Mesothelial cell of epicardium (in vitro differentiated cells): ENCODE results near the gene SLC25A28. TPM values are rescaled to one million over a fixed set of nuclear protein-coding genes. Genes with fewer than 3 reads are reported as not detected.
"Not testable (repeated sequence)": the region's sequence is repeated elsewhere in the genome, so short reads cannot be mapped to it uniquely, and the experiment has no call there.

ENCODE experiments used
- DNase-seq, 2 experiments: peaks; one replicate each; pipeline ENCODE4 v3.0.0; 2021; ENCODE audit warnings: low spot score in 2 of 2; ENCODE audit not compliant: unreplicated experiment in 2 of 2
- H3K27ac Mint-ChIP-seq: 2 replicates; pipeline ENCODE4 v1.8.0; 2021; ENCODE audit warnings: mixed read lengths
- H3K27me3 Mint-ChIP-seq: 2 replicates; pipeline ENCODE4 v1.8.0; 2021; ENCODE audit warnings: low read depth, mixed read lengths
- H3K36me3 Mint-ChIP-seq: 2 replicates; pipeline ENCODE4 v1.8.0; 2021; ENCODE audit warnings: mixed read lengths
- H3K4me1 Mint-ChIP-seq: 2 replicates; pipeline ENCODE4 v1.8.0; 2021; ENCODE audit warnings: mixed read lengths
- H3K4me3 Mint-ChIP-seq: 2 replicates; pipeline ENCODE4 v1.8.0; 2021; ENCODE audit warnings: mild to moderate bottlenecking, moderate library complexity, mixed read lengths
- H3K9me3 Mint-ChIP-seq: 2 replicates; pipeline ENCODE4 v1.8.0; 2021; ENCODE audit warnings: mixed read lengths
- total RNA-seq: library from RNA; stranded (reverse); gene quantifications from 3 replicates; pipeline ENCODE4 v1.2.1, GENCODE V29; 2021
- TF ChIP-seq, protein P1 (sequence below): fragments of 200-600 bp; sonication (generic); IDR thresholded peaks from one replicate; pipeline ENCODE4 v1.5.0; 2021; ENCODE audit warnings: antibody characterized with exemption; ENCODE audit not compliant: unreplicated experiment

The SLC25A28 gene
- total RNA-seq, 1 donor from 2014 or later, result 41.2 TPM

DNA sequence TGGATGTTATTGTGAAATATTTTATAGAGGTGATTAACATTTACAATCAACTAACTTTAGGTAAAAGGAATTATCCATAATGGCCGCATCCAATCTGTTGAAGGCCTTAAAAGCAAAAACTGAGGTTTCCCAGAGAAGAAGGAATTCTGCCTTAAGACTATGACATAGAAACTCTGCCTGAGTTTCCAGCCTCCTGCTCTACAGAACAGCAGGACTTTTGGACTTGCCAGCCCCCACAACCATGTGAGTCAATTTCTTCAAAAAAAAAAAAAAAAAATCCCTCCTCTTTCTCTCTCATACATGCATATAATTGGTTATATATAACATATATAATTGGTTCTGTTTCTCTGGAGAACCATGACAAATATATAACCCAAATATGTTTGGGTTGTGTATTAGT is 15.4 kb downstream of the SLC25A28 start:
- H3K36me3 Mint-ChIP-seq, result peaks cover 1% of the 10 kb centered on the region
- H3K4me3 Mint-ChIP-seq, result no peak overlapping the region
- peaks cover 20% of the 10 kb centered on the region for H3K9me3 Mint-ChIP-seq
- peaks cover 3% of the 10 kb centered on the region for H3K27me3 Mint-ChIP-seq
- H3K27ac Mint-ChIP-seq, result no peak overlapping the region
- TF ChIP-seq, protein P1, sequence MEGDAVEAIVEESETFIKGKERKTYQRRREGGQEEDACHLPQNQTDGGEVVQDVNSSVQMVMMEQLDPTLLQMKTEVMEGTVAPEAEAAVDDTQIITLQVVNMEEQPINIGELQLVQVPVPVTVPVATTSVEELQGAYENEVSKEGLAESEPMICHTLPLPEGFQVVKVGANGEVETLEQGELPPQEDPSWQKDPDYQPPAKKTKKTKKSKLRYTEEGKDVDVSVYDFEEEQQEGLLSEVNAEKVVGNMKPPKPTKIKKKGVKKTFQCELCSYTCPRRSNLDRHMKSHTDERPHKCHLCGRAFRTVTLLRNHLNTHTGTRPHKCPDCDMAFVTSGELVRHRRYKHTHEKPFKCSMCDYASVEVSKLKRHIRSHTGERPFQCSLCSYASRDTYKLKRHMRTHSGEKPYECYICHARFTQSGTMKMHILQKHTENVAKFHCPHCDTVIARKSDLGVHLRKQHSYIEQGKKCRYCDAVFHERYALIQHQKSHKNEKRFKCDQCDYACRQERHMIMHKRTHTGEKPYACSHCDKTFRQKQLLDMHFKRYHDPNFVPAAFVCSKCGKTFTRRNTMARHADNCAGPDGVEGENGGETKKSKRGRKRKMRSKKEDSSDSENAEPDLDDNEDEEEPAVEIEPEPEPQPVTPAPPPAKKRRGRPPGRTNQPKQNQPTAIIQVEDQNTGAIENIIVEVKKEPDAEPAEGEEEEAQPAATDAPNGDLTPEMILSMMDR, result no peak
- DNase-seq, result no peak
- H3K4me1 Mint-ChIP-seq, result no peaks in the 10 kb centered on the region

DNA sequence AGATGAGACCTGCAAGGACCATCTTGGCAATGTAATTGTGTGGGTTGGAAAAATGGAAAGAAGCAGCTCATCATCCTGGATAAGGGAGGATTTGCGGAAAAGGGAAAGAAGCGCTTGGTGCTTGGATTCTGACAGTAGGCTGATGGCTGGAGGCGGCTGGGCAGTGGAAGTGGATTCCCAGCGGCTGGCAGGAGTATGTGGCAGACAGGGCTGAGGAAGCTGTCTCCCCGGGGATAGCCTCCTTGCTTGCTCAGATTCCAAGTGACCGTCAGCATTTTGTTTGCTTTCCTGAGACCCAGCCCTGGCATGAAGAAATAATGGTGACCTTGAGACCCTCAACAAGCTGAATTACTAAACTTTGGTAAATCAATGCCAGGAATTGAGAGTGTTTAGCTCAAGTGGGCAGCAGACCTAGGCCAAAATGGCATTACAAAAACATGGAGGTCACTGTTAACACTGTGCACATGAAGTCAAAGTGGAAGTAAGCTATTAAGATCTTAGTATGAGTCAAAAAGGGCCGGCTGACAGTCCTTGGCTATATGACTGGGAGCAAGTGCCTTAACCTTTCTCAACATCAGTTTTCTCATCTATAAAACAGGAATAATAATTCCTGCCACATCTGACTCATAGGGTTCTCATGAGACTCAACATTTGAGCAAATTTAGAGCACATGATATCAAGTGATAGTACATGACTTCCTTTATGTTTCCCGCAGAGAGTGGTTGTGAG is 21.3 kb downstream of the SLC25A28 start:
- peaks cover 13% of the 10 kb centered on the region for H3K9me3 Mint-ChIP-seq
- H3K36me3 Mint-ChIP-seq, result no peaks in the 10 kb centered on the region
- H3K27me3 Mint-ChIP-seq, result peaks cover 21% of the 10 kb centered on the region
- no peaks in the 10 kb centered on the region for H3K4me1 Mint-ChIP-seq
- no peak overlapping the region for H3K4me3 Mint-ChIP-seq
- no peak overlapping the region for H3K27ac Mint-ChIP-seq
- no peak for DNase-seq
- TF ChIP-seq, protein P1, result no peak

DNA sequence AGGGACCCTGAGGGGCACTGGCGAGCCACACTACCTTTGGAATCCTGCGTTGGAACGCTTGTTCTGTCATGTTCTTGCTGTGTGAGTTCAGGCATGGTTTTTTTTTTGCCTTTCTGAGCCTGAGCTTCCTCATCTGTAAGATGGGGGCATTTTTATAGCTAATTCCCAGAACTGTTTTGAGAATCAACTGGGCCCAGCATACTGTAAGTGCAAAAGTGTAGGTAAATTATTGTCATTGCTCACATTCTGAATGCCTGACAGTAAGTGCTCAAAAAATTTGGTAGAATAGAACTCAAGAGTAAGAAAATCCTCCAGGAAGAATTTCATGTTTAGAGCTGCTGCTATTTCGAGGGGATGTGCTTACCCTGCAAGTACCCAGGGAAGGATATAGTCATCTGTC is 22.2 kb downstream of the SLC25A28 start:
- H3K4me3 Mint-ChIP-seq, result no peak overlapping the region
- no peaks in the 10 kb centered on the region for H3K4me1 Mint-ChIP-seq
- TF ChIP-seq, protein P1, result no peak
- H3K27ac Mint-ChIP-seq, result no peak overlapping the region
- DNase-seq, result no peak
- H3K36me3 Mint-ChIP-seq, result no peaks in the 10 kb centered on the region
- H3K27me3 Mint-ChIP-seq, result peaks cover 21% of the 10 kb centered on the region
- peaks cover 11% of the 10 kb centered on the region for H3K9me3 Mint-ChIP-seq

DNA sequence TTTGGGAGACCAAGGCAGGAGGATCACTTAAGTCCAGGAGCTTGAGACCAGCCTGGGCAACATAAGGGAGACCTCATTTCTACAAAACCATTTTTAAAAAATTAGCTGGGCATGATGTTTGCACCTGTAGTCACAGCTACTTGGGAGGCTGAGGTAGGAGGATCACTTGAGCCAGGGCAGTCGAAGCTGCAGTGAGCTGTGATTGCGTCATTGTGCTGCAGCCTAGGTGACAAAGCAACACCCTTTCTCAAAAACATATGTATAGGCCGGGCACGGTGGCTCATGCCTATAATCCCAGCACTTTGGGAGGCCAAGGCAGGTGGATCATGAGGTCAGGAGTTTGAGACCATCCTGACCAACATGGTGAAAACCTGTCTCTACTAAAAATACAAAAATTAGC is 23.5 kb downstream of the SLC25A28 start:
- not testable (repeated sequence) for H3K4me3 Mint-ChIP-seq, H3K27ac Mint-ChIP-seq, H3K4me1 Mint-ChIP-seq, H3K9me3 Mint-ChIP-seq, DNase-seq, H3K36me3 Mint-ChIP-seq
- H3K27me3 Mint-ChIP-seq, result peaks cover 21% of the 10 kb centered on the region

DNA sequence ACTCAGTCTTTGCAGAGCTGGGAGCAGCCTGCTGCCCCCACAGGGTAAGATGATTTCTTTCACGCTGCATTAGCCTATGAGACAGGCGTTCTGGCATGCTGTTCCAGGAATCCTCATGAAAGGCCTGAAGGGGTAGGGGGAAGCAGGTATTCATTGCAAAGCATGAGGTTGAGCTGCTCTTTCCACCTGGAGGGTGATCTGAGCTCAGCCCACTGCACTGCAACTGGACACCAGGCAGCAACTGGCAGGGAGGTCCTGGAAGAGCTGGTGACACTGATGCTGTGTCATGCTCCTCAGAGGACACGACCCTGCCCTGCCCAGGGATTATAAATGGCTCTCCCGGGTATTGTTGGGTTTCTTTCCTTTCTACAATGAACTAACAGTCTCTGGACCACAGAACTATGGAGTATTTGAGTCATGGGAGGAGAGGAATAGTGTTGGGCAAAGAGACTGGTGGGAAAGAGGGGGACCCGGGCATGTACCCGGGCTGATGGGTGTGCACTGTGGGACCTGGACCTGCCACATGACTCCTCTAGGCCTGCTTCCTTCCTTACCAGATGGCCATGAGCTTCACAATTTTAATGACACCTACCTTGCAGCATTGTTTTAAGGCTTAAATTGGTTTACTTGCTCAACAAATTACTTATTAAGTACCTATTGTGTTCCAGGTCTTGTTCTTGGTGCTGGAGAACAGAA is 24.3 kb downstream of the SLC25A28 start:
- Mint-ChIP-seq H3K27me3 (peaks cover 21% of the 10 kb centered on the region), H3K36me3 (no peaks in the 10 kb centered on the region), H3K4me1 (no peaks in the 10 kb centered on the region), H3K9me3 (no peaks in the 10 kb centered on the region), H3K4me3 (no peak overlapping the region), H3K27ac (no peak overlapping the region)
- DNase-seq, result no peak
- TF ChIP-seq, protein P1, result no peak

DNA sequence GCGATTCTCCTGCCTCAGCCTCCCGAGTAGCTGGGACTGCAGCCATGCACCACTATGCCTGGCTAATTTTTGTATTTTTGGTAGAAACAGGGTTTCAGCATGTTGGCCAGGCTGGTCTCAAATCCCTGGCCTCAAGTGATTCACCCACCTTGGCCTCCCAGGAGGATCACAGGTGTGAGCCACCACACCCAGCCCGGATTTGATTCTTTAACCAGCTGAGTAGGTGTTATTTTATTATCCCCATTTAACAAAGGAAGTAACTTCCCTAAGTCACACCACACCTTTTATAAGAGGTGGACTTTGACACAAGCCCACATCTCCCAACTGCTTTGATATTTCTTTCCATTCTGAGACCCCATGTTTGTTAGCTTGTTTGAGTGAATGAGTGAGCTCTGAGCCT is 25.0 kb downstream of the SLC25A28 start:
- TF ChIP-seq, protein P1, result no peak
- DNase-seq, result no peak
- H3K36me3 Mint-ChIP-seq, result no peaks in the 10 kb centered on the region
- H3K27ac Mint-ChIP-seq, result no peak overlapping the region
- peaks cover 22% of the 10 kb centered on the region for H3K27me3 Mint-ChIP-seq
- no peak overlapping the region for H3K4me3 Mint-ChIP-seq
- H3K9me3 Mint-ChIP-seq, result no peaks in the 10 kb centered on the region
- no peaks in the 10 kb centered on the region for H3K4me1 Mint-ChIP-seq
